GM13977 (cell line): ENCODE measurements around the gene MARCHF9.

Experiments
- DNase-seq: peaks from one replicate; pipeline ENCODE4 v3.0.0; 2012; ENCODE audit warnings: low spot score
- CTCF ChIP-seq: IDR thresholded peaks from 2 replicates; pipeline ENCODE4 v1.5.1; 2012; ENCODE audit warnings: mild to moderate bottlenecking, control low read depth; ENCODE audit not compliant: insufficient read depth; ENCODE audit errors: extremely low read depth, missing control alignments
- in situ Hi-C: fragments of 300-500 bp; cut with MboI; formaldehyde crosslinking; loops from one replicate; pipeline ENCODE4 v1.12.0; 2022; ENCODE audit warnings: low sequenced_read_pairs, low pct_unique_long_range_greater_than_20kb, mixed read lengths, inconsistent platforms; ENCODE audit not compliant: unreplicated experiment

The MARCHF9 gene

DNA sequence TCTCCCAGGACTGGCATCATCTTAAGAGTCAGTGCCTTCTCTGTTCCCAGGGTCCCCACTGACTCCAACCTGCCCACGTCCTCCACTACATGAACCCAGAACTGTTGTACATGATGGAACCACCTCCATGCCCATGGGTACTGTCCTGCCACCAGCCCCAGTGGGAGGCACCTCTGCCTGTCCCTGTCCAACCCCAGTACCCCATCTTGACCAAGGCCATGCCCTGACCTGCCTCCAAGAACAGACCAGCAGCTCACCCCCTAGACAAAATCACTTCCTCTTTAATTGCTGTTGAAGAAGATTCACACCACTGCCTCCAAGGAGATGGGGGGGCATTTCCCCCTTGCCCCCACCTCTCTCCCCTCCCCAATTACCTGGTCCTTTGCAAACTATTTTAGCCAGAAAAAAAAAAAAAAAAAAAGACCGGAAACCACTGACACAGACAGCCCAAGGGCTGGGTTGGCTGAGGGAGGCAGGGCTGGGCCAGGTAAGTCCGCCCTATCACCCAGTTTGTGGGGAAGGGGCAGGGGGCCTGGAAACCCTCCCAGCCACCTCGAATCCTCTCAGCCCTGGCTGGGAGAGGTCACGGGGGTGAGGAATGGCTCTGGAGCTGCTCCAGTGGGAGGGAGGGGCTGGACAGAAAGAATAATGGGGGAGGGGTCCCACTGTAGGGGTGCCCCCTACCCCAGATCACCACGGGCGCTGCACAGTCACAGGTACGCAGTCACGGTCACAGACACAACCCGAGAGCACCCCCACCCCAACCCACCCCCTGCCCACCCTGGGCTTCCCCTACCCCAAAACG is 29.8 kb upstream of the MARCHF9 start:
- no peak for TF ChIP-seq CTCF
- in situ Hi-C loops = no loop called here
- DNase-seq = peak; percentile 14

DNA sequence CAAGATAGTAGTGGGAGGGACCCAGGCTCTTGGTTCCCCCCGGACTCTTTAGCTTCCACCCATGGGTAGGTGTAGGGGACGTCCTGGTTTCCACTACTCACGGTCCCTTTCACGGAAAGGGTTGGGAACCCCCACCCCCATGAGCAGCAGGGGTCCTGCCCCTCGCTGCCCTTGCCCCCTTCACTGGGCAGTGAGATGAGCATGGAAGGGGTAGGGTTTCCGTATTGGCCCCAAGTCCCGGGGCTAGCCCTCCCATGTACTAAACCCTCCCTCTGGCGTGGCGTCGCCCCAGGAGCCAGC is 29.1 kb upstream of the MARCHF9 start:
- peak; percentile 36 for DNase-seq
- in situ Hi-C loops = no loop called here
- no peak for TF ChIP-seq CTCF

GRCh38 chr12:57726151-57726883 is 28.6 kb upstream of the MARCHF9 start:
- peak; percentile 17 for TF ChIP-seq CTCF
- in situ Hi-C loops = no loop called here
- DNase-seq = no peak

DNA sequence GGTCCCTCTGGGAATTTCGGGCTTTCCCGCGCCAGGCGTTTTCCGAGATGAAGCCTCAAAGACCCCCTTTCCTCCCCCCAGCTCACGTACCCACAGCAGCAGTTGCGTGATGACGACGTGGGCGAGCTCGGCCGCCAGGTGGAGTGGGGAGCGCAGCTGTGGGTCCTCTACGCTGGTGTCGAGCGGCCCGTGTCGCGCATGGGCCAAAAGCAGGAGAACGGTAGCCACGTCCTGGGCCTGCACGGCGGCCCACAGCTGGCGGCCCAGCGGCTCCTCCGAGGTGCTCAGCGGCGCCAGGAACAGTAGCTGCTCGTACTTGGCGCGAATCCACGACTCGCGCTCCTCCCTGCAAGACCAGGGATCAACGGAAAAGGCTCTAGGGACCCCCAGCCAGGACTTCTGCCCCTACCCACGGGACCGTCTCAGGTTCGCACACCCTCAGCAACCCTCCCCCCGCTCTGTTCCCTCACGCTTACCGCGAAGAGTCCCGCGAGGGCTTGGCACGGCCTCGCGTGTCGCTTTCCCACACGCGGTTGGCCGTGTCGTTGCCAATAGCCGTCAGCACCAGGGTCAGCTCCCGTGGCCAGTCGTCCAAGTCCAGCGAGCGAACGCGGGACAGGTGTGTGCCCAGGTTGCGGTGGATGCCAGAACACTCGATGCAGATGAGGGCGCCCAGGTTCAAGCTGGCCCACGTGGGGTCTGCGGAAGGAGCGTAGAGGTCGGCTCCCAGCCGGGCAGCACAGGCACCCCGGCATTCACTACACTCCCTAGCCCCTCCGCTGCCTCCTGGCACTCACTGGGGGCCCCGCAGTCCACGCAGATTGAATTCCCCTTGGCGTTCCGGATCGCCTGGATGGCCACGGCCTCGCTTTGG is 27.8 kb upstream of the MARCHF9 start:
- peak; percentile 20 for DNase-seq
- in situ Hi-C loops = no loop called here
- no peak for TF ChIP-seq CTCF

DNA sequence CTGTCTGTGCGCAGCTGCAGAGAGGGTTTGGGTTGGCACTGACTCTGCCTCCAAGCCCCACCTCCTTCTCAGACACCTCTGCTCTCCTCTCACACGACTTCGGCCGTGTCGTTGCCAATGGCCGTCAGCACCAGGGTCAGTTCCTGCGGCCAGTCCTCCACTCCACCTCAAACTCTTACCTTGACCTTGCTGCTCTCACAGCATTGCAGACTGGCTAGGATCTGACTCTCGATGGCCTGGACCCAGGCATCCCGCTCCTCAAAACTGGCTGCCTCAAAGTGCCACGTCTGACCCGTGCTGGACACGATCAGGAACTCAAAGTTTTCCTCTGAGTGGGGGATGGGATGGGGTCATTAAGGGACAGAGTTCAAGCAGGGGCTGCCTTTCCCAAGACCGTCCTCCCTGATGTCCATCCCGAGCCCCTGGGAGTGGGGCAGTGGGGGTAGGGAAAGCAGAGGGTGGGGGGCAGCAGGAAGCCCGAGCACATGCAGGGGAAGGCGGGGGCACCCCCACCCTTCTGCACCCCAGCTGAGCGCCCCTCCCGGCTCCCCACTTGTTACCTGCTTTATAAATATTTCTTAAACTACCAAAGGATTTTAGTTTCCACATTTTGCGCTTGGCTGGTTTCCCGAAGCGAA is 27.0 kb upstream of the MARCHF9 start:
- peak; percentile 20 for DNase-seq
- TF ChIP-seq CTCF = no peak
- in situ Hi-C loops = no loop called here

DNA sequence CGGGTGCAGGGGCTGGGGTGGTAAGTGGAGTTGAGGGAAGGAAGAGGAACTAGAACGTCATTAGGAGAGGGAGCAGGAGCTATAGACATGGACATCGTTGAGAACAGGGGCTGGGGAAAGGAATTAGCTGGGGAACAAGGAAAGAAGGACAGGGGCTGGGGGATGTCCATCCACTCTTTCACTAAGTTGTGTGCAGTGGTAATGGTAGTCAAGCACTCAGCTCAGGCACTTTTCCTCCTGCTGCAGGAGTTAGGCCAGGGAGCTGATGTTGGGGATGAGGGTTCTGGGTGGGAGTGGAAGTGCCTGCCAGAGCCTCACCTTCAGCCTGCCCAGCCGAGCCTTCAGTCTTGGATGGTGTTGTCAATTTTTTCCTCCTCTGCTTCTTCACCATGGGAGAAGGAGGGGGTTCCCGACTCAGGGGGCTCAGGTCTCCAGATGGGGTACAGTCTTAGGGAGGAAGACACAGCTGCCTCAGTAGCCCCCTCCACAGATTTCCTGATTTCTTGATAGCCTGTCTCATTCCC is 25.5 kb upstream of the MARCHF9 start:
- in situ Hi-C loops = no loop called here
- no peak for TF ChIP-seq CTCF
- DNase-seq = peak; percentile 12
